Stimulated activated CD8-positive, alpha-beta memory T cell treated with anti-CD3 and anti-CD28 coated beads, Interleukin-12 subunit alpha, Interleukin-12 subunit beta, amount 100 ng/mL, for 24 hours (primary cell): Measurements from ENCODE around the gene PPP1R3C.

Experiments
- DNase-seq: peaks from one replicate; pipeline ENCODE4 v3.0.0-alpha.2; 2020; ENCODE audit errors: extremely low read depth

Gene PPP1R3C

GRCh38 chr10:91601212-91601611, 31.7 kb downstream of the PPP1R3C start:
- DNase-seq = no peak

GRCh38 chr10:91598211-91598977, 34.5 kb downstream of the PPP1R3C start:
- DNase-seq = no peak

GRCh38 chr10:91597197-91597881, 35.5 kb downstream of the PPP1R3C start:
- no peak for DNase-seq

- DNase-seq = no peak
Measured at GRCh38 chr10:91596825-91597196, 36.1 kb downstream of the PPP1R3C start.

- DNase-seq = no peak
Measured at GRCh38 chr10:91593834-91594233, 39.0 kb downstream of the PPP1R3C start.

GRCh38 chr10:91593366-91593765, 39.5 kb downstream of the PPP1R3C start:
- DNase-seq = no peak

- no peak for DNase-seq
Measured at GRCh38 chr10:91592266-91592975, 40.5 kb downstream of the PPP1R3C start.

- DNase-seq = no peak
Measured at GRCh38 chr10:91591797-91592174, 41.1 kb downstream of the PPP1R3C start.

GRCh38 chr10:91590904-91591796, 41.7 kb downstream of the PPP1R3C start:
- DNase-seq = no peak

- no peak for DNase-seq
Measured at GRCh38 chr10:91590142-91590903, 42.5 kb downstream of the PPP1R3C start.

GRCh38 chr10:91589658-91590035, 43.2 kb downstream of the PPP1R3C start:
- DNase-seq = no peak

- no peak for DNase-seq
Measured at GRCh38 chr10:91589015-91589657, 43.7 kb downstream of the PPP1R3C start.

- DNase-seq = no peak
Measured at GRCh38 chr10:91587710-91588638, 44.9 kb downstream of the PPP1R3C start.

- DNase-seq = no peak
Measured at GRCh38 chr10:91582153-91582554, 50.7 kb downstream of the PPP1R3C start.

GRCh38 chr10:91579329-91579985, 53.4 kb downstream of the PPP1R3C start:
- no peak for DNase-seq
